ENCODE measurements around the gene ADAMTSL4. TPM values are rescaled to one million over a fixed set of nuclear protein-coding genes. Genes with fewer than 3 reads are reported as not detected.

Gene ADAMTSL4
- total RNA-seq, 6 experiments from 2014 or later: 20.5 to 35.2 (median 31.5) TPM

GRCh38 chr1:150529017-150529416 is 20.2 kb upstream of the ADAMTSL4 start:
- WGBS (ENCODE audit: insufficient coverage, low coverage, low lambda C conversion rate, missing lambda C conversion rate): 24% methylated on average over 4 of the region's 4 CpGs
- peak in 1 of 4 donors; percentile 23 for ATAC-seq
- no peak overlapping the region for H3K27ac ChIP-seq

GRCh38 chr1:150530491-150531159 is 18.6 kb upstream of the ADAMTSL4 start:
- DNase-seq: peak in 1 of 3 donors; percentile 41
- Histone ChIP-seq H3K36me3 (no peaks in the 10 kb centered on the region), H3K4me1 (peaks cover 0 to 23% (median 5%) of the 10 kb centered on the region in 4 donors), H3K9me3 (no peaks in the 10 kb centered on the region), H3K27ac (no peak overlapping the region), H3K4me3 (no peak overlapping the region), H3K27me3 (no peaks in the 10 kb centered on the region)
- no peak for TF ChIP-seq CTCF (IDR thresholded peaks at IDR 0.05)
- no peak for TF ChIP-seq POLR2A (IDR thresholded peaks at IDR 0.05)
- no peak for ATAC-seq
- 89% methylated on average over 5 of the region's 14 CpGs for WGBS (ENCODE audit: insufficient coverage, low coverage, low lambda C conversion rate, missing lambda C conversion rate)
- intact Hi-C loops (cut with DNase I): loop anchor here in 1 of 2 donors (10.0 kb wide), 1 partner anchor 66 kb away; no protein-coding TSS in a partner anchor

More at GRCh38 chr1:150529017-150529416, 20.2 kb upstream of the ADAMTSL4 start:
- no peak for TF ChIP-seq CTCF (IDR thresholded peaks at IDR 0.05)
- no peak for TF ChIP-seq POLR2A (IDR thresholded peaks at IDR 0.05)
- Histone ChIP-seq H3K4me3 (no peak overlapping the region), H3K36me3 (no peaks in the 10 kb centered on the region), H3K9me3 (no peaks in the 10 kb centered on the region), H3K27me3 (no peaks in the 10 kb centered on the region), H3K4me1 (peaks cover 0 to 23% (median 5%) of the 10 kb centered on the region in 4 donors)
- no peak for DNase-seq
- intact Hi-C loops (cut with DNase I): no loop called here

- H3K27ac ChIP-seq: peak overlapping the region; percentile 63 to 76 (median 70)
- intact Hi-C loops (cut with DNase I): loop anchor here in 1 of 2 donors (10.0 kb wide), 1 partner anchor 68 kb away; no protein-coding TSS in a partner anchor
- no peaks in the 10 kb centered on the region for H3K36me3 ChIP-seq
- WGBS (ENCODE audit: insufficient coverage, low coverage, low lambda C conversion rate, missing lambda C conversion rate): 18% methylated on average over 4 of the region's 5 CpGs
- ATAC-seq (peak in 2 of 4 donors; percentile 11 to 20), DNase-seq (peak in 1 of 3 donors; percentile 41)
- H3K9me3 ChIP-seq: no peaks in the 10 kb centered on the region
- peaks cover 0 to 23% (median 5%) of the 10 kb centered on the region in 4 donors for H3K4me1 ChIP-seq
- TF ChIP-seq POLR2A (IDR thresholded peaks at IDR 0.05) (no peak), CTCF (IDR thresholded peaks at IDR 0.05) (no peak)
- H3K27me3 ChIP-seq: no peaks in the 10 kb centered on the region
- H3K4me3 ChIP-seq: no peak overlapping the region
These were observed 16.3 kb upstream of the ADAMTSL4 start for GRCh38 chr1:150532860-150533259.

GRCh38 chr1:150534002-150534401 is 15.2 kb upstream of the ADAMTSL4 start:
- H3K9me3 ChIP-seq: no peaks in the 10 kb centered on the region
- no peak overlapping the region for H3K27ac ChIP-seq
- WGBS (ENCODE audit: insufficient coverage, low coverage, low lambda C conversion rate, missing lambda C conversion rate): 100% methylated on average over 1 of the region's 6 CpGs
- intact Hi-C loops (cut with DNase I): loop anchor here in 1 of 2 donors (10.0 kb wide), 1 partner anchor 69 kb away; no protein-coding TSS in a partner anchor
- H3K36me3 ChIP-seq: no peaks in the 10 kb centered on the region
- no peak for ATAC-seq
- TF ChIP-seq POLR2A (IDR thresholded peaks at IDR 0.05) (no peak), CTCF (IDR thresholded peaks at IDR 0.05) (no peak)
- H3K4me3 ChIP-seq: no peak overlapping the region
- DNase-seq: peak in 1 of 3 donors; percentile 42
- H3K4me1 ChIP-seq: peaks cover 0 to 19% (median 5%) of the 10 kb centered on the region in 4 donors
- no peaks in the 10 kb centered on the region for H3K27me3 ChIP-seq
